ENCODE results near the gene SLC16A7. TPM values are rescaled to one million over a fixed set of nuclear protein-coding genes. Genes with fewer than 3 reads are reported as not detected.

Gene SLC16A7
- total RNA-seq, 1 donor from 2014 or later = 41.2 TPM

- no peak for DNase-seq (ENCODE audit: low spot score)
Observed at GRCh38 chr12:59620326-59620725, 24.5 kb downstream of the SLC16A7 start.

- no peak for DNase-seq (ENCODE audit: low spot score)
Observed at GRCh38 chr12:59624732-59625460, 29.1 kb downstream of the SLC16A7 start.

DNA sequence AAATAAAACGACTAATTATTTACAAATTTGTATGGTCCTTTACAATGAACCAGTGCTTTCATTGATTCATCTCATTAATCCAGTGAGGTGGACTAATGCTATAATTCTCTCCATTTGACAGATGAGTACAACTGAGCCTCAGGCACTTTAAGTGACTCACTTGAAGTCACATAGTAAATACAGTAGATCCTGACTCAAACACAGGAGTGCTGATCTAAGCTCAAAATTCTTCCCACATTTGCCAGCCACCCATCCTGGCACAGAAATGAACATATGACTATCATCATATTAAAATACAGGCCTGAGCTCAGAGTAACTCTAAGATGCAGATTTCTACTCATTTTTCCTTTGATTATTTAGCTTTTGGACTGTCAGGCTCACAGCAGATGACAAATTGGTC lies 30.6 kb downstream of the SLC16A7 start:
- DNase-seq (ENCODE audit: low spot score) = no peak

DNA sequence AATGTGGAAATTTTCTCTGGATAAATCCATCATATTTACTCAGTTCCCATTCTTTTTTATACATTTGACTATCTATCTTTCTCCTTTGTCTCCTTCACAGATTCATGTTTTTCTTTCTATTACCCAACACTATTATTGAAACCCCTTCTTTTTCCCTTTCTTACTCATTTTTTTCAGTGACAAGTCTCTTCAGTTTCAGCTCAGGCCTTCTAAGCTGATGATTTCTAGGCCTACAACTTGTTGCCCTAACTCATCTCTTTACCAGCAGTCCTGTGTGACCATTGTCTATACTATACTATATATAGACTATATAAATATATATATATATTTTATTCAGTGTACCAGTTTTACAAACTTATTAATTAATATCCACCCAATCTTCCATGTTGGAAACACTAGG lies 31.8 kb downstream of the SLC16A7 start:
- no peak for DNase-seq (ENCODE audit: low spot score)

- DNase-seq (ENCODE audit: low spot score) = no peak
Observed at GRCh38 chr12:59629890-59630289, 34.1 kb downstream of the SLC16A7 start.

- no peak for DNase-seq (ENCODE audit: low spot score)
Observed at GRCh38 chr12:59632408-59632807, 36.6 kb downstream of the SLC16A7 start.

GRCh38 chr12:59634254-59634653 lies 38.4 kb downstream of the SLC16A7 start:
- DNase-seq (ENCODE audit: low spot score) = no peak

GRCh38 chr12:59636945-59637691 lies 41.3 kb downstream of the SLC16A7 start:
- no peak for DNase-seq (ENCODE audit: low spot score)

DNA sequence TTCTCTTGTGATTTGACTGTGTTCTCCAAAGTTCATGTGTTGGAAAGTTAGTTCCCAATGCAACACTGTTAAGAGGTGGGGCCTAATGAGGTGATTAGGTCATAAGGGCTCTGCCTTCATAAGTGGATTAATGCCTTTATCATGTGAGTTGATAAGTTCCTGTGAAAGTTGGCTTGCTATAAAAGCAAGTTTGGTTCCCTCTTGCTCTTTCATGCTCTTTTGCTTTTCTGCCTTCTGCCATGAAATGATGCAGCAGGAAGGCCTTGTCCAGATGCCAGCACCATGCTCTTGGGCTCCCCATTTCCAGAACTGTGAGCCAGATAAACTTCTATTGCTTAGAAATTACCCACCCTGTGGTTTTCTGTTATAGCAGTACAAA lies 41.9 kb downstream of the SLC16A7 start:
- DNase-seq (ENCODE audit: low spot score) = no peak

GRCh38 chr12:59643550-59643949 lies 47.7 kb downstream of the SLC16A7 start:
- no peak for DNase-seq (ENCODE audit: low spot score)

GRCh38 chr12:59645242-59645641 lies 49.4 kb downstream of the SLC16A7 start:
- no peak for DNase-seq (ENCODE audit: low spot score)

GRCh38 chr12:59646636-59647035 lies 50.8 kb downstream of the SLC16A7 start:
- DNase-seq (ENCODE audit: low spot score) = no peak

GRCh38 chr12:59649203-59649602 lies 53.4 kb downstream of the SLC16A7 start:
- DNase-seq (ENCODE audit: low spot score) = no peak

GRCh38 chr12:59650588-59651228 lies 54.9 kb downstream of the SLC16A7 start:
- no peak for DNase-seq (ENCODE audit: low spot score)

- no peak for DNase-seq (ENCODE audit: low spot score)
Observed at GRCh38 chr12:59651229-59651920, 55.5 kb downstream of the SLC16A7 start.

DNA sequence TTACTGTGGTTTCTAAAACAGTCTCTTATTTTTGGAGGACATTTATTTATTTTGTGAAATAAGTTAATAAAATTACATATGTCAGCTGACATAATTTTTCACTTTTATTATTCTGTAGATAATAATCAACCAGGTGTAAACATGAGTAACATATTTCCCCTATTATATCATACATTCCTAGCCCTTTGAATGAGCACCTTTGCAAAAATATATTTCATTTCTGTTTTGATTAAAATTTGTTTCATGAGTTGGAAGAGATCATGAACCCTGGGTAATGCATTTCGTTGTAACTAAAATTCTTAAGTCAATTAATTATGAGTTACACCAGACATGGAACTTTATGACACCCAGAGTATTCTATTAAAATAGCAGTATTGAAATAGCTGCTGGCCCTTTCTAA lies 56.3 kb downstream of the SLC16A7 start:
- no peak for DNase-seq (ENCODE audit: low spot score)

- DNase-seq (ENCODE audit: low spot score) = no peak
Observed at GRCh38 chr12:59654061-59654460, 58.2 kb downstream of the SLC16A7 start.

- no peak for DNase-seq (ENCODE audit: low spot score)
Observed at GRCh38 chr12:59657266-59657665, 61.4 kb downstream of the SLC16A7 start.

GRCh38 chr12:59657711-59658110 lies 61.9 kb downstream of the SLC16A7 start:
- no peak for DNase-seq (ENCODE audit: low spot score)

DNA sequence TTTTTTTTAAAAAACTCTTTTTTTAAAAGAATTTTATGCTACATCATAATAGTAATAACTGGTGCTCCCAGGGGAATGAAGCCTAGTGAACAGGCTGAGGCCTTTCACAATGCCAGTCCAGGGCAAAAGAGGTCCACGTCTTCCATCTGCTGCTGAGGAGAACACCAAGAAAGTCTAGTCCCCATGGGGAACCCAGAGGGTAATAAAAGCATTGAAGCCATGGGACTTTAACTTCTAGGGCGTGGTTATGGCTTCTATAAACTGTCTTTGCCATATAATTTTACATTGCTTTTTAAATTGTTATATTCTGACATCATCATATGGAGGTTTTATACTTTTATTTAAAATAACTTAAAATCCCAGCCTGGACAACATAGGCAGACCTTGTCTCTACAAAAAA lies 64.3 kb downstream of the SLC16A7 start:
- DNase-seq (ENCODE audit: low spot score) = no peak

DNA sequence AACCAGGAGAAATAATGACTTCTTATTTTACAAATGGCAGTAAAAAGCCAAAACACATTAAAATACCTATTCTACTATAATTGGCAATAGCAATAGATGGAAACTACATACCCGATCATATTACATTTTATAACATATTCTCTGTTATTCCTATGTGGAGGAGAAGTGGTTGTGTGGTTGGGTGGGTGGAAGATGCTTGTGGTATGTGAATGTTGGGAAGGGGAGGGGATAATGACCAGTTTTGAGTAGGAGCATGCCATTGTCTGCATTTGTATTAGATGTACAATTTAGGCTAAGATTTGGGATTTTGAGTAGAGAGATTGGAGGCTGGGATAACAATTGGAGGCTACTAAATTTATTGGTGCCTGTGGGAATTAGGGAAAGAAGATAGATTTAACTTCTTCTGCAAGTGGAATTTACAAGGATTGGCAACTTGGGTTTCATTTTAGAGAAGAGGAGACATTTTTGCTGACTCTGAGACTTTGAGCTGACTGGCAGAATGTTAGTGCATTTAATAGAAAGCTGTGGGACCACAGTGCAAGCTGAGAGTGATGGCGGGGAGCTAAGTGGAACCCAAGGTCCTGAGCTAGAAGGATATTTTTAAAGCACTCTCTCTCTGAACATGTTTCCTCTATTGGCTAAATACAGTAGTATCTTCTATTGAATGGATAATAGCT lies 65.2 kb downstream of the SLC16A7 start:
- DNase-seq (ENCODE audit: low spot score) = no peak

DNA sequence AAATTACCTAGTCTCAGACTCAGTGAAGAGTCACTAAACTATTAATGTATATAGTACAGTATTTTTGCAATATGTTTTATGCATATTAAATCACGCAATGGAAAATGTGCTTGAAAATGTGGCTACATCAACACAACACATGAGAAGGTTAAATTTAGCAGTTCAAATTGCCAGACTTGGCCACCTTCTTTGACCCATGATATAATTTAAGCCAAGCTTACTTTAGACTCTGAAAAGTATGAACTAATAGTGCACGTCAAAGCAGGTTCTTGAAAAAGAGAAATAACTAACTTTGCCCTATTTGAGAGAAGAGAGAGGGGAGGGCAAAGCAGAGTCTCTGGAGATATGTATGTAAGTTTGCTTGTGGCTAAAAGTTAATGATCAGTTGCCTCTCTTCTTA lies 68.7 kb downstream of the SLC16A7 start:
- DNase-seq (ENCODE audit: low spot score) = no peak
